Measurements from ENCODE around the gene CHRNG. TPM values are rescaled to one million over a fixed set of nuclear protein-coding genes. Genes with fewer than 3 reads are reported as not detected.

Gene CHRNG
- total RNA-seq, 1 donor from 2014 or later: 0.87 TPM

DNA sequence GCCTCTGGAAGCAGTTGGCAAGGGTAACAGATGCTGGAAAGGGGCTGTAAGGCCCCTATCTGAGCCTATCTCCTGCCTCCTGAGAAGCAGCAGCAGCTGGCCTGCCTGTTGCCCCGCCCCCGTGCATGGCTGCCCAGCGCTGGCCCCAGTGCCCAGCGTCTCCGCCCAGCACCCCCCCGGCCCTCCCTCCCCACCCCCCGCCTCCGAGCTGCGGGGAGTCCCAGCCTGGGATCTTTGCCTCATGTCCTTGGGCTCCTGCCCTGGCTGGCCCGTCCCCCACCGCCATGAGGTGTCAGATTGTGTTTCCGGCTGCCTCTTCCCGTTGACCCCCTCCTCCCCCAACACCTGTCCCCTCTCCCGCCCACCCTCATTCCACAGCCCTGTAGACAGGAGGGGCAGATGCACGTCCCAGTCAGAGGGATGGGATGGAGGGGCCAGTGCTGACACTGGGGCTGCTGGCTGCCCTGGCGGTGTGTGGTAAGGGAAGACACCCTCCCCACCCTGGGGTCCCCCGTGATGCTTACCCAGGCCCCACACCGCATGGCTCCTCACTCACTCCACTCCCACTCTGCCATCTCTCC lies 13.6 kb upstream of the CHRNG start, which contains the start of gene CHRND:
CHRND (plus strand) TSS at position 370 of the 581 bp plus-strand sequence; CDS start at position 426, 56 bp downstream.
- Mint-ChIP-seq H3K36me3 (no peaks in the 10 kb centered on the region), H3K9me3 (no peaks in the 10 kb centered on the region), H3K27me3 (peaks cover 46% of the 10 kb centered on the region), H3K4me1 (ENCODE audit: unreplicated experiment) (no peaks in the 10 kb centered on the region), H3K4me3 (no peak within 1 kb of the TSS), H3K27ac (no peak within 1 kb of the TSS)
- TF ChIP-seq, protein P1, sequence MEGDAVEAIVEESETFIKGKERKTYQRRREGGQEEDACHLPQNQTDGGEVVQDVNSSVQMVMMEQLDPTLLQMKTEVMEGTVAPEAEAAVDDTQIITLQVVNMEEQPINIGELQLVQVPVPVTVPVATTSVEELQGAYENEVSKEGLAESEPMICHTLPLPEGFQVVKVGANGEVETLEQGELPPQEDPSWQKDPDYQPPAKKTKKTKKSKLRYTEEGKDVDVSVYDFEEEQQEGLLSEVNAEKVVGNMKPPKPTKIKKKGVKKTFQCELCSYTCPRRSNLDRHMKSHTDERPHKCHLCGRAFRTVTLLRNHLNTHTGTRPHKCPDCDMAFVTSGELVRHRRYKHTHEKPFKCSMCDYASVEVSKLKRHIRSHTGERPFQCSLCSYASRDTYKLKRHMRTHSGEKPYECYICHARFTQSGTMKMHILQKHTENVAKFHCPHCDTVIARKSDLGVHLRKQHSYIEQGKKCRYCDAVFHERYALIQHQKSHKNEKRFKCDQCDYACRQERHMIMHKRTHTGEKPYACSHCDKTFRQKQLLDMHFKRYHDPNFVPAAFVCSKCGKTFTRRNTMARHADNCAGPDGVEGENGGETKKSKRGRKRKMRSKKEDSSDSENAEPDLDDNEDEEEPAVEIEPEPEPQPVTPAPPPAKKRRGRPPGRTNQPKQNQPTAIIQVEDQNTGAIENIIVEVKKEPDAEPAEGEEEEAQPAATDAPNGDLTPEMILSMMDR (conservative IDR thresholded peaks at IDR 0.05): no peak
- no peak for DNase-seq (ENCODE audit: extremely low spot score, unreplicated experiment)

- H3K36me3 Mint-ChIP-seq: no peaks in the 10 kb centered on the region
These were observed 13.0 kb upstream of the CHRNG start for GRCh38 chr2:232526372-232526941.

GRCh38 chr2:232527905-232528470 lies 11.5 kb upstream of the CHRNG start:
- H3K4me3 Mint-ChIP-seq: no peak overlapping the region
- no peaks in the 10 kb centered on the region for H3K4me1 Mint-ChIP-seq (ENCODE audit: unreplicated experiment)
- no peak overlapping the region for H3K27ac Mint-ChIP-seq
- no peak for DNase-seq (ENCODE audit: extremely low spot score, unreplicated experiment)
- TF ChIP-seq, protein P1 (conservative IDR thresholded peaks at IDR 0.05): no peak
- H3K9me3 Mint-ChIP-seq: no peaks in the 10 kb centered on the region
- H3K36me3 Mint-ChIP-seq: no peaks in the 10 kb centered on the region
- peaks cover 36% of the 10 kb centered on the region for H3K27me3 Mint-ChIP-seq

More at GRCh38 chr2:232526372-232526941, 13.0 kb upstream of the CHRNG start:
- Mint-ChIP-seq H3K4me1 (ENCODE audit: unreplicated experiment) (no peaks in the 10 kb centered on the region), H3K27me3 (peaks cover 41% of the 10 kb centered on the region), H3K4me3 (no peak overlapping the region), H3K27ac (no peak overlapping the region), H3K9me3 (no peaks in the 10 kb centered on the region)
- DNase-seq (ENCODE audit: extremely low spot score, unreplicated experiment): no peak
- TF ChIP-seq, protein P1 (conservative IDR thresholded peaks at IDR 0.05): no peak

DNA sequence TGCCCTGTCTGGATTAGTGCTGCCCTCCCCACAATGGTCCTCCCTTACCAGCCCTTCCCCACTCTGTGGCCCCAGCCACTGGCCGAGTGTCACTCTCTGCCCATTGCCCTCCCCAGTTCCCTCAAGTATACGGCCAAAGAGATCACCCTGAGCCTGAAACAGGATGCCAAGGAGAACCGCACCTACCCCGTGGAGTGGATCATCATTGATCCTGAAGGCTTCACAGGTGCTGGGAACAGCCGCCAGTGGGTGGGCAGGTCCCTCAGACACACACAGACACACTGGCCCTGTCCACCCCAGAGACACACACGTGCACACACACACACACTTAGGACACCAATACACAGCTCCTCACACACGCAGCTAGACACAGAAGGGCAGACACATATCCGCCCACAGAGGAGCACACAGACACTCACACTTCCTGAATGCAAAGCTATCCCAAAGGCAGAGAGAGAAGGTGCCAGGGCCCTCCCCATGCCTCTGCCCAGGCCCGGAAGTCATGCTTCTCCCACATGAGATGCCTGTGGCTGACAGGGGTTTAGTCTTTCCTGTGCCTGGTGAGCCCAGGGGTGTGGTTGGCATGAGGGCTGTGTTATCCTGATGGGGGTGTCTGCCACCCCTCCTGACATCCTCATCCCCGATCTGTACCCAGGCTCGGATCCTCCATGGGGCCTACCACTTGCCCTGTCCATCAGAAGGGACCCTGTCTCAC lies 10.6 kb upstream of the CHRNG start:
- H3K4me1 Mint-ChIP-seq (ENCODE audit: unreplicated experiment): peaks cover 2% of the 10 kb centered on the region
- TF ChIP-seq, protein P1 (conservative IDR thresholded peaks at IDR 0.05): no peak
- no peak for DNase-seq (ENCODE audit: extremely low spot score, unreplicated experiment)
- peaks cover 31% of the 10 kb centered on the region for H3K27me3 Mint-ChIP-seq
- no peaks in the 10 kb centered on the region for H3K36me3 Mint-ChIP-seq
- no peaks in the 10 kb centered on the region for H3K9me3 Mint-ChIP-seq
- H3K27ac Mint-ChIP-seq: no peak overlapping the region
- no peak overlapping the region for H3K4me3 Mint-ChIP-seq

- TF ChIP-seq, protein P1 (conservative IDR thresholded peaks at IDR 0.05): no peak
- Mint-ChIP-seq H3K27ac (no peak overlapping the region), H3K4me1 (ENCODE audit: unreplicated experiment) (peaks cover 4% of the 10 kb centered on the region), H3K4me3 (no peak overlapping the region), H3K9me3 (no peaks in the 10 kb centered on the region), H3K27me3 (peaks cover 25% of the 10 kb centered on the region), H3K36me3 (no peaks in the 10 kb centered on the region)
- no peak for DNase-seq (ENCODE audit: extremely low spot score, unreplicated experiment)
These were observed 9.5 kb upstream of the CHRNG start for GRCh38 chr2:232529806-232530547.
